GM13977 (cell line): ENCODE results near the gene MYO15B.
A peak's percentile ranks its signal among the peaks of the same experiment; 100 is the strongest.

Experiments used
- DNase-seq: peaks from one replicate; pipeline ENCODE4 v3.0.0; 2012; ENCODE audit warnings: low spot score
- CTCF ChIP-seq: IDR thresholded peaks from 2 replicates; pipeline ENCODE4 v1.5.1; 2012; ENCODE audit warnings: mild to moderate bottlenecking, control low read depth; ENCODE audit not compliant: insufficient read depth; ENCODE audit errors: extremely low read depth, missing control alignments
- in situ Hi-C: fragments of 300-500 bp; cut with MboI; formaldehyde crosslinking; loops from one replicate; pipeline ENCODE4 v1.12.0; 2022; ENCODE audit warnings: low sequenced_read_pairs, low pct_unique_long_range_greater_than_20kb, mixed read lengths, inconsistent platforms; ENCODE audit not compliant: unreplicated experiment

The MYO15B gene

GRCh38 chr17:75628425-75628824 is 40.8 kb downstream of the MYO15B start:
- TF ChIP-seq CTCF: no peak
- in situ Hi-C loops: no loop called here

GRCh38 chr17:75629157-75629556 is 41.6 kb downstream of the MYO15B start:
- no peak for DNase-seq
- in situ Hi-C loops: no loop called here
- no peak for TF ChIP-seq CTCF

More at GRCh38 chr17:75628425-75628824, 40.8 kb downstream of the MYO15B start:
- no peak for DNase-seq

- in situ Hi-C loops: no loop called here
- TF ChIP-seq CTCF: no peak
- DNase-seq: no peak
Measured at GRCh38 chr17:75630071-75630917, 42.7 kb downstream of the MYO15B start.

DNA sequence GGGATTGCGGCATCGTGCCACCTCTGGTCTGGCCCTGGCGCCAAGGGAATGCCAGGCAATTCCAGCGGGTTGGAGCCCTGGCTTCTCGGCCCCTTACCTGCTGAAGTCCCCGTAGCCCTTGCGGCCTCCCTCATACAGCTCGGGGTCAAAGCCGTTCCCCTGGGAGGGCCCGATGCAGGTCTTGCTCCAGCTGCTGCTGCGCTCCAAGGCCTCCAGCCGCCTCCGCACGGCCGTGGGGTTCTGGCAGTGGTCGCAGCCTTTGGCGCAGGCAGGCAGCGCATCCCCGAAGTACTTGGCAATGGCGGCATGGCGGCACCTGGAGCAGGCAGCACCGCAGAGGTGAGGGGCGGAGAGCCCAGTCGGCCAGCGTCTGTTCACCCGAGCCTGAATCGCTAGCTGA is 43.8 kb downstream of the MYO15B start:
- DNase-seq: no peak
- in situ Hi-C loops: no loop called here
- no peak for TF ChIP-seq CTCF

- in situ Hi-C loops: no loop called here
Measured at GRCh38 chr17:75632428-75632827, 44.8 kb downstream of the MYO15B start.

DNA sequence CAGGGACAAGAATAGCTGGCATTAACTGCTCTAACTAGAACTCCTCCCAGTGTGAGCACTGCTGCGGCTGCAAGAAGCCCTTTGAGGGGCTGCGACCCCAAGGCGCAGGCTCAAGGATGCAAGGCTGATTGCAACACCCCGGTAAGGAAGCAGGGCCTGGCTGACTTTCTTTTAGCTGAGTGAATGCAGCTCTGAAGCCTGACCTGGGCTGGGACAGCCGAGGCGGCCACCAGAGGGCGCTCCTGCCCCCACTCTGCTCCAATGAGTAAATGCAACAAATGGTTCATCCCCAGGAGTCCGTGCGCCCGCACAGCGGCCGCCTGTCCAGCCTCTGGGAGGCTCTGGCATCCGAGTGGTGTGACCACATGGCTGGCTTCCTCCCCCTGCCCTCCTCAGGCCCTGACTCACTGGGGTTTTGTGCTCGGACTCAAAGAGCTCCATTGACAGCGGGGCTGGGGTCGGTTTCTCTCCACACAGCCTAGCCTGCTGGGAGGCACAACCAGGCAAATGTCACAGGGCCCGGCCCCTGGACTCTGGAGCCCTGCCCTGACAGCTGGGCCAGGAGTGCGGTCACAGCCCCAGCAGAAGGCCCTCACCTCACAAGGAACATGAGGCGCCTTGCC is 45.4 kb downstream of the MYO15B start, which contains the start of gene SMIM5:
TSS of gene SMIM5 (plus strand) at position 572 of the 623 bp plus-strand sequence. CDS start 6,768 bp downstream, outside the sequence.
- TF ChIP-seq CTCF: peak; percentile 97
- DNase-seq: peak; percentile 96
- in situ Hi-C loops: no loop called here

More at GRCh38 chr17:75632428-75632827, 44.8 kb downstream of the MYO15B start:
- TF ChIP-seq CTCF: no peak
- DNase-seq: no peak
